CD4-positive, alpha-beta T cell treated with Interleukin-21 for 1 hour (primary cell): ENCODE results near the gene BATF2.
"Not testable (repeated sequence)": the region's sequence is repeated elsewhere in the genome, so short reads cannot be mapped to it uniquely, and the experiment has no call there.

Experiments used
- DNase-seq: peaks from one replicate; pipeline ENCODE4 v3.0.0-alpha.2; 2020

BATF2 gene, protein sequence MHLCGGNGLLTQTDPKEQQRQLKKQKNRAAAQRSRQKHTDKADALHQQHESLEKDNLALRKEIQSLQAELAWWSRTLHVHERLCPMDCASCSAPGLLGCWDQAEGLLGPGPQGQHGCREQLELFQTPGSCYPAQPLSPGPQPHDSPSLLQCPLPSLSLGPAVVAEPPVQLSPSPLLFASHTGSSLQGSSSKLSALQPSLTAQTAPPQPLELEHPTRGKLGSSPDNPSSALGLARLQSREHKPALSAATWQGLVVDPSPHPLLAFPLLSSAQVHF

DNA sequence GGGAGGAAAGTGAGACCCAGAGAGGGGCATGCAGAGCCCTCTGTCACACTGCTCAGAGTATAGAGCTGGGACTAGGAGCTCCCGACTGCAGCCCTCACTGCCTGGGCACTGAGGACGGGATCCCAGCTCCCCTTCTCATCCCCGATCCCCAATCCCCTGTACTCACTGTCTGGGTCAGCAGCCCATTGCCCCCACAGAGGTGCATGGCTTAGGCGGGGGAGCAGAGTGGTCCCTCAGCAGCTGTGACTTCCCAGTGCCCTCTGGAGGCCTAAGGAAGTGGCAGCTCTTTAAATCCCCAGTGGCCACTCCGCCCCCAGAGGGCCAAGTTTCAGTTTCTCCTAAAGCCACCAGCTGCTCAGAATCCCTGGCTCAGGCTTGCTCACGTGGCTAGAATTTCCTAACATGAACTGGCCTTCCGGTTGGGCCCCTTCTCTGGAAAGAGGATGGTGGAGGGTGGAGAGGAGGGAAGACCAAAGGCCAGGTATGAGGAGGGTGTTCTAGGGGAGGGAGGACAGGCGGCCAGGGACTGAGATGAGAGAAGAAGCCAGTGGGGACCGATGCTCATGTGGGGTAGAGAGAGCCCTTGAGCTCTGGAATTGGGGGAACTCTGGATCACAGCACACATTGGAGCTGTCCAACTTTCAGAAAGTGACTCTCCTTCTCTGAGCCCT is at the start of gene BATF2:
BATF2 (minus strand) TSS at position 262 of the 671 bp plus-strand sequence; CDS start at position 205, 57 bp downstream.
- no peak for DNase-seq

DNA sequence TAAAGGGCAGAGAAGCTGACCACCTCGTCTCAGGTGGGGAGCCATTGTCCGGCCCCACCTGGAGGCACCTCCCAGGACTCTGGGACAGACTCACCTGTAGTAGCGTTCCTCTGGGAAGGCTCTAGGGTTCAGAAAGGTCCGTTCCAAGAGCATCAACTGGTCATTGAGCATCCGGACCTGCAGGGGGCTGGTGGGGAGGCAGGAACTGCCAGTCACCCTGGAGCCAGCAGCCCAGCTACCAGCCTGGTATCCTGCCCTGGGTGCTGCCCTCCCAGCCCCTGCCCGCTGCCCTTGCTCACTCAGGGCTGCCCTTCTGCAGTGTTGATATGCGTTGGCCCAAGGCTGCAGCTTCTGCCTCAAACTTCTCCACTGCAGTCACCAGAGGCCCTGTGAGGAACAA is 49.0 kb upstream of the BATF2 start:
- no peak for DNase-seq

DNA sequence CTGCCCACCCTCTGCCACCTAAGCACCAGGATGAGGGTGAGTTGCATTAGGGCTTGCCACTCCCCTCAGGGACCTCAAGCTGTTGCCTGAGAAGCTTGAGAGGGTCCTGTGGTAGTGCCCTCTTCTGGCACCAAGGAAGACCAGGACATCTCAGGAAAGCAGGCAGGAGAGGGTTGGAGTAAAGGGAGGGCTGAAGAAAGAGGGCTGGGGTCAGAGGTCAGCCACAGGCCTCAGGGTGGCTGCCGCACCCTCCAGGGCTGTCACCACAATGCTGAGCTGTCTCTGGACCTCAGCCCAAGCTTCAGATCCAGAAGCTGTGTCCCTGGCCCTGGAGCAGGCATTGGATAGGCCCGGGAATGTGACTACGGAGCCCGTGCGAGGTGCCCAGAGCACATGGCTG is 48.3 kb upstream of the BATF2 start:
- DNase-seq = no peak

DNA sequence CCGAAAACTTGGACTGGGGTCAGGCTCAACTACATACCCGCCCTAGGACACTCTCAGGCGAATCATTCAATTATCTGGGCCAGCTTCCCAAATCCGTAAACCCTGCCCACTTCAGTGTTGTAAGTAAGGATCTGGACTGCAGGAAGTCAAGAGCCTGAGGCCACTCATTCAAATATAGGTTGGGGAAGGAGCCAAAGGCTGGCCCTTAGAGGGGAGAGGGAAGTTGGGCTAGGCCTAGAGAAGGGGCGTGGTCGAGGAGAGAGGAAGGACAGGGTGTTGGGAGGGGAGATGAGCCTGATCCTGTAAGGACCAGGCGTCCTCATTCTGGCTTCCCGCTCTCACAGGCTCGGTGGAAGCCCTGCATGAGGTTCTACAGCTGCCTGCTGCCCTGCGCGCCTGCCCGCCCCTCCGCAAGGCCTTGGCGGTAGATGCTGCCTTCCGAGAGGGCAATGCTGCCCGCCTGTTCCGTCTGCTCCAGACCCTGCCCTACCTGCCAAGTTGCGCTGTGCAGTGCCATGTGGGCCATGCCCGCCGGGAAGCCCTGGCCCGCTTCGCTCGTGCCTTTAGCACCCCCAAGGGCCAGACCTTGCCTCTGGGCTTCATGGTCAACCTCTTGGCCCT is 47.2 kb upstream of the BATF2 start:
- DNase-seq = no peak

DNA sequence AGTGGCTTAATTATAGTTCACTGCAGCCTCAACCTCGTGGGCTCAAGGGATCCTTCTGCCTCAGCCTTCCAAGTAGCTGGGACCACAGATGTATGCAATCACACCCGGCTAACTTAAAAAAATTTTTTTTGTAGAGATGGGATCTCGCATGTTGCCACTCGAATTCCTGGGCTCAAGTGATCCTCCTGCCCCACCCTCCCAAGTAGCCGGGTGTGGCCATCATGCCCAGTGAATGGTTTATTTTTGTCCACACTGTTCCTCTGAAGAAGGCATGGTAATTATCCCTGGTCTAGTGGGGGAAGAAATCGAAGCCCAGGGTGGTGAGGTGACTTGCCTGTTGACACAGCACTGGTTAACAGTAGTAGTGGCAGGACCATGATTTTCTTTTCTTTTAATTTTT is 46.1 kb upstream of the BATF2 start:
- DNase-seq = no peak

DNA sequence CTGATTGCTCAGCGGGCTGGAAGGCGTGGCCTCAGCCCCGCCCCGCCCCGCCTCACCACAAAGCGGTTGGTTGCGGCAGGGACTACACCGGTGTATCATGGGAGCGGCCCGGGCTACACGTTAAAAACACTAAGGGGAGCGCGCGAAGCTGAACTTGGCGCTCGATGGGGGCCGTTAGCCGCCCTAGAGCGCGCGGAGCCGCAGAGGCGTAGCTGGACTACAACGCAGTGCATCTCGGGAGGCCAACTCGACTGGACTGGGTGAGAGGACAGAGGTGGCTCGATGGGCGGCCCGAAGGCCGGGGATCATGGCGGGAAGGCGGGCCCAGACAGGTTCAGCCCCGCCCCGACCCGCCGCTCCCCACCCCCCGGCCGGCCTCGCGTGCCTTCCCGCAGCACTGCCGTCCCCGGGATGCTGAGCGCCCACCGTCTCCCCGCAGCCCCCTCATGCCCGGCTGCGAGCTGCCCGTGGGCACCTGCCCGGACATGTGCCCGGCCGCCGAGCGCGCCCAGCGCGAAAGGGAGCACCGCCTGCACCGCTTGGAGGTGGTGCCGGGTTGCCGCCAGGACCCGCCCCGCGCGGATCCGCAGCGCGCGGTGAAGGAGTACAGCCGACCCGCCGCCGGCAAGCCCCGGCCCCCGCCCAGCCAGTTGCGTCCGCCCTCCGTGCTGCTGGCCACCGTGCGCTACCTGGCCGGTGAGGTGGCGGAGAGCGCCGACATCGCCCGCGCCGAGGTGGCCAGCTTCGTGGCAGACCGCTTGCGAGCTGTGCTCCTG is 44.3 kb upstream of the BATF2 start, which contains the start of gene SAC3D1:
SAC3D1 (plus strand) TSS at position 364 of the 776 bp plus-strand sequence; CDS start at position 447, 83 bp downstream.
- DNase-seq = peak; percentile 91

DNA sequence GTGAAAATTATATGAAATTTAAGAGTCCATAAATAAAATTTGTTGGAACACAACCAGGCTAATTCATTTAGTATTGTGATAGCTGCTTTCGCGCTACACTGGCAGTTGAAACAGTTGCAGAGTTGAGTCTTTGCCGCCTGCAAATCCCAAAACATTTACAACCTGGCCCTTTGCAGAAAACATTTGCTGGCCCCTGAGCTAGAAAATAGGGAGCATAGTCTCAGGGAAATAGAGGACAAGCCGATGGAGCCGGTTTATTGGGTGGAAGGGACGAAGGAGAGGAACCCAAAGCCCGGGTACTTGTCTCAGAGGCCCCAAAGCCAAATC is 43.7 kb upstream of the BATF2 start:
- DNase-seq = no peak

DNA sequence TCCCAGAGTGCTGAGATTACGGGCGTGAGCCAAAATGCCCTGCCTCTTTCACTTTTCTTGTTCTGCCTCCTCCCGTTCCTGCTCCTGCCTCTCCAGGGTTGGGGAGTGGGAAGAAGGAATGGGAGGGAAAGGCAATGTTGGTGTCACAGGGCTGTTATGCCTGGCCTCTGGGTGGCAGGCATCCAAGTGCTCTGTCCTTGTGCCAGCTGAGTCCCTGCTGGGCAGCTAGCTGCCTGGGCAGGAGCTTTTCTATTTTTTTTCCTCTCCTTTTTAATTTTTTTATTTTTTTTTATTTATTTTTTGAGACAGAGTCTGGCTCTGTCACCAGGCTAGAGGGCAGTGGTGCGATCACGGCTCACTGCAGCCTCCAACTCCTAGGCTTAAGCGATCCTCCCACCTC is 40.2 kb upstream of the BATF2 start:
- no peak for DNase-seq

DNA sequence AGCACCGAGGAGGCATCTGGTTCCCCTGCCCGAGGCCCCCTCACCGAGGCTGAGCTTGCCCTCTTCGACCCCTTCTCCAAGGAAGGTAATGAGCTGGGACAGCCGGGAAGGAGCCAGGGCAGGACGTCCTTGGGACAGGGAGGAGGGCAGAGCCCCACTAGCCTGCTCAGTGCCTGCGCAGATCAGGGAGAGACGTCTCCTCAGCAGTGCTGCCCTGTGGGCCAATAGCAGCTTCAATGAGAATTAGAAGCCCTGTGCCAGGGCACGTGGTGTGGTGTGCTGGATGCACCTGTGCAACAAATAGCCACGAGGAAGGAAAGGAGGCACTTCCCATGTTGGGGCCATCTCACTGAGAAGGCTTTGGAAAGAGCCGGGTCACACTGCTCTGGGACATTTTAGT is 38.8 kb upstream of the BATF2 start:
- DNase-seq = no peak

DNA sequence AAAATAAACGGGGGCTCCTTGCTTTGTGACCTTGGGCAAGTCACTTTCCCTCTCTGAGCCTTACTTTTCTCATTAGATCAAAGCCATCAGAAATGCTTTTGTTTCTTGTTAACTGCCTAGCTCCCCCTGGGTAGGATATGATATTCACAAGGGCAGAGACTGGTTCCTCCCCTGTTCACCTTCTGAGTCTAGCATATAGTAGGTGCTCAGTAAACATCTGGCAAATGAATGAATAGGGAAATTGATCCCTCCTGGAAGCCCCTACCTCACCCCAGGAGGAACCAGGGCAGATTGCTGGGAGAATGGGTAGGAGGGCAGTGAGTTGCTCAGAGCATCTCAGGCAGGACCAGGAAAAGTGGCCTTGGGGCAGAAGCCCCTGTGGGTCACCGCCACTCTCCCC is 37.7 kb upstream of the BATF2 start:
- DNase-seq = no peak

DNA sequence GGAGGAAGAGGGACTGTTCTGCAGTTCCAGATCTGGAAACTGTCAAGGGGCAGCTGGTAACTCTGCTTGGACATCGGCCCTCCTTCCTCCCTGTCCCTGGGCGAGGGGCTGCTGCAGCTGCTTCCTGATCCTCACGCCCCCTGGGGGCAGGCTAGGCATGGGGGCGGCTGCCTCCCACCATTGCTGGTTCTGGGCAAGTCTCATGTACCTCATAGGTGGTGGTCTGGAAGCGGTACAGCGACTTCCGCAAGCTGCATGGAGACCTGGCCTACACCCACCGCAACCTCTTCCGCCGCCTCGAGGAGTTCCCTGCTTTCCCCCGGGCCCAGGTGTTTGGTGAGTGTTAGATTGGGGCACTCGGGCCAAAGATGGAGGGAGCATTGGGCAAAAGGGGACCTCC is 35.4 kb upstream of the BATF2 start:
- DNase-seq = no peak

DNA sequence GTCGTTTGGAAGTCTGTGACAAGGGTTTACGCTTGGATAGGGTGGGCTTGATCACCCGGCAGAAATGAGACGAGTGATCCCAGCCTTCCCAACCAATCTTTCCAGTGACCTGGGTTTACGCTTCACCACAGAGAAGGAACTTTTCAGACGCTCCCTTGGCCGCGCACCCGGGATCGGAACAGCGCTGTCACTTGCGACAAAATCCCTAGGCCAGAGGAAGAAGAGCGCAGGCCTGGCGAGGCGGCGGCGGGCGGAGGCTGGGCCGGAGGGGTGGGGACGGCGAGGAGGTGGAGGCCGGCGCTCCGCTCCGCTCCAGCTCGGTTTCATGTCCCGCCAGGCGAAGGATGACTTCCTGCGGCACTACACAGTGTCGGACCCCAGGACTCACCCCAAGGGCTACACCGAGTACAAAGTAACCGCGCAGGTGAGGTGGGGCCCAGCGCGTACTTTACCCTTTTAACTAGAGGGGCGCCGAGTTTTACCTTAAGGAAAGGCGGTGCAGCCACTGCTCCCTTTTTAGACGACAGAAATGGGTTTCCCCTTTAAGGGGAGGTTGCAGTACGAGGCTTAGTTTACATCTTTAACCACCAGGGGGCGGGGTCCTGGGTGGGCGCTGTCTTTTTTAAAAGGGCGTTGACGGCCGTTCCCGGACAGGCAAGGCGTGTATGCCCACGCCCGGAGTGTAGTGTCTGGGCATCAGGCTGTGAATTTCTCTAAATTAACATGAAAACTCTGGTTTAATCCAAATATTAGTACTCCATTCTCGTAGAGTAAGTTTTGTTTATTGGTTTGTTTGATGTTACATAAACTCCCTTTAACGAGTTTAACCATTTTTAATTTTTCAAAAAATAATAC is 30.7 kb upstream of the BATF2 start, which contains the start of gene SNX15:
SNX15 (plus strand) TSS at position 227 of the 855 bp plus-strand sequence; CDS start at position 326, 99 bp downstream.
- DNase-seq = peak; percentile 97

DNA sequence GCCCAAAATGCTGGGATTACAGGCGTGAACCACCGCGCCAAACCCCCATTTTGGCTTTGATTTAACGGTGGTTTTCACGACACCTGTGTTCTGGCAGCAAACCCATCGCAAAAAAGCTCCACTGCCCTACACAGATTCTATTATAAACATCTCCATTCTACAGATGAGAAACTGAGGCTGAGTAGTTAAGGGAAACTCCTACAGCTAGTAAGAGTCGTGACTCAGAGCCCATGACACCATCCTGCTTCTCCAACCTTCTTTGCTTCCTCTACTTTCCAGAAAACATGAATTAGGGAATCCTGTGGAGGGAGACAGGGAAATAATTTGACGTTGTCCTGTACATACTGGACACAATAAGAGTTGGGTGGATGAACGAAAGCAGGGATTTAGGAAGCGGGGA is 30.0 kb upstream of the BATF2 start:
- no peak for DNase-seq

DNA sequence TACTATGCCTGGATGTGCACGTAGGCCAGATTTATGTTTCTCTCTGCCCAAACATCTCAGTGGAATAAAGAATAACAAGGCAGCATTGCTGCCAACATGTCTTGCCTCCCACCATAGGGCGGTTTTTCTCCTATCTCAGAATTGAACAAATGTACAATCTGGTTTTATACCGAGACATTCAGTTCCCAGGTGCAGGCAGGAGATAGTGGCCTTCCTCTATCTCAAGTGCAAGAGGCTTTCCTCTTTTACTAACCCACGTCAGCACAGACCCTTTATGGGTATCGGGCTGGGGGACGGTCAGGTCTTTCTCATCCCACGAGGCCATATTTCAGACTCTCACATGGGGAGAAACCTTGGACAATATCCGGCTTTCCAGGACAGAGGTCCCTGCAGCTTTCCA is 26.7 kb upstream of the BATF2 start:
- DNase-seq = not testable (repeated sequence)

DNA sequence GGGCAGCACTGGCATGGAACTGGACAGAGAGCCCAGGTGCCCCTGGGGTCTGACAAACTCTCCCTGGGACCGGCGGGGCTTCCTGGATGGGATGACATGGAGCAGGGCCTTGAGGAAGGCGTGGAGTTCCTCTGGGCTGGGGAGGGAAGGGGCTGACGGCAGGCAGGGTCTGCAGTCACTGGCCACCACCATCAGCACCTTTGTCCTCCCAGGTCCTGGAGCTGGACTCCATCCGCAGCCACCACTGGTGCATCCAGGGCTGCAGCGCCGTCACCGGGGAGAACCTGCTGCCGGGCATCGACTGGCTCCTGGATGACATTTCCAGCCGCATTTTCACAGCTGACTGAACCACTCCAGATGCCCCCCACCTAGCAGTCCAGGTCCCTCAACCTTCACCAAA is 24.7 kb upstream of the BATF2 start:
- no peak for DNase-seq

DNA sequence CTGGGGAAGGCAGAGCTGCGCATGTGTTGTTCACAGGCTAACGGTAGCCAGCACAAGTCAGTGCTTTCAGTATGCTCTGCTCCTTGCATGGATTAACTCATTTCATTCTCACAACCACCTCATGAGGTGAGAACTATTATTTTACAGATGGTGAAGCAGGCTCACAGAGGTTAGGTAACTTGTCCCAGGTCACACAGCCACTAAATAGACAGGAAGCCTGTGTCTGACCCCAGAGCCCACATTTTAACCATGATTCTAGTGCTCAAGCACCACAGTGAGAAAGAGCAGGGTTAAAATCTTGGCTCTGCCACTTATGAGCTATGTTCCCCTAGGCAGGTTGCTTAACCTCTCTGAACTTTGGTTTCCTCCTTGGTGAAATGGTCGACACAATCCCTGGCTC is 24.2 kb upstream of the BATF2 start:
- DNase-seq = no peak

DNA sequence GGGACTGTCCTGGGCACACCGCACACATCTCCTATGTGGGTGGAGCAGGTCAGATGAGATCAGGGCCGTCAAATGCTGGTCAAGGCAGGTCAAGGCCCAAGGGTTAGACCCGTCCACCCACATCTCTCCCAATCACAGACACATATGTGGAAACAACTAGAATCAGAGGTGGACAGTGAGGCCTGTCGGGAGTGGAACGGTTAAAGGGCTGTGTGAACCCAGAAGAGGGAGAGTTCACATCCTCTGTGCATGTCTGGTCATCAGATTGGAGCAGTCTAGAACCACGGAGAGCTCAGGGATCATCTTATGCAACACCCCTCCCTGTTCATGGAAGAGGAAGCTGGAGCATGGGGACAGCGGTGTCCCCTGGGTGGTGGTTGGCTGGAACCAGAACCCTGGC is 23.1 kb upstream of the BATF2 start:
- no peak for DNase-seq

DNA sequence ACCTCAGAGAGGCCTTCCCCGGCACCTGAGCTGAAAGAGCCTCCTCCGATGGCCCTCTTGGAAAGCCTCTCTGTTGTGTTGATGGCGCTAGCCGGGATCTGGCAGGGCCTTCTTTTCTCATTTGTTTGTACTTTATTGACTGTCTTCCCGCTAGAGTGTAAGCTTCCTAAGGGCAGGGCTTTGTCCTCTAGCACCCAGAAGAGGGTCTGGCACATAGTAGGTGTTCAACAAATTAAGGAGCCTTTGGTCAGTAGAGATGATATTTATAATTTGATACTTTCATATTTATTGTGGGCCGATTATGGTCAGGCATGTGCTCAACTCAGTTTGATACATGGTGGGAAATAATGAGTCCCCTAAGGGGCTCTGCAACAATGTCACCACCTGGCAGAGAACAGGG is 21.2 kb upstream of the BATF2 start:
- no peak for DNase-seq

DNA sequence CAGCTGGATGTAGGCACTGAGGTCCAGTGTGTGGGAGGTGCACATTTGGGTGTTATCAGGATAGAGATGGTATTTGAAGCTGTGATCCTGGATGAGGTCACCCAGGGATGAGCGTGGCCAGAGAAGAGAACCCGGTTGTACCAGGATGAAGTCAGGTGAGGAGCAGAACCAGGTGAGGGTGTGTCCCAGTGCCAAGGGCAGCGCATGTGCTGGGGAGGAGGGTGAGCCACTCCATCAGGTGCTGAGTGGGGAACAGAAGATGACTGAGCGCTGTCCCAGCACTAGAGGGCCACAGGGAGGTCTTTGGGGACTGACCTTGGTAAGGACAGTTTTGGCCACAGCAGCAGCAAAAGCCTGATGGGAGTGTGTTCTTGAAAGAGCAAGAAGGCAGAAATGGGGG is 19.9 kb upstream of the BATF2 start:
- DNase-seq = no peak

DNA sequence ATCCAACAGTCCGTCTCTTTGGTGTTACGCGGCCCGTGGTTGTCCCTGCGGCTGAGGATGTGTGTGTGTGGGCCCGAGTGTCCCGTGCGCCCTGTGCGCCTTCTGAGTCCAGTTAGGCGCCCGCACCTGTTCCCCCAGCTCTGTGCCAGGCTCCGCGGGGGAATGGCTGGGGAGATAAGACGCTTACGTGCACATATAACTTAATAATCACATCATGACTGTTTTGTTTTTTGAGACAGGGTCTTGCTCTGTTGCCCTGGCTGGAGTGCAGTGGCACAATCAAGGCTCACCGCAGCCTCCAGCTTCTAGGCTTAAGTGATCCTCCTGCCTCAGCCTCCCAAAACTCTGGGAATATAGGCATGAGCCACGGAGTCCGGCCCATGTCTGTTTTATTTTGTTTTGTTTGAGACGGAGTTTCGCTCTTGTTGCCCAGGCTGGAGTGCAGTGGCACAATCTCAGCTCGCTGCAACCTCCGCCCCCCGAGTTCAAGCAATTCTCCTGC is 18.0 kb upstream of the BATF2 start:
- no peak for DNase-seq

DNA sequence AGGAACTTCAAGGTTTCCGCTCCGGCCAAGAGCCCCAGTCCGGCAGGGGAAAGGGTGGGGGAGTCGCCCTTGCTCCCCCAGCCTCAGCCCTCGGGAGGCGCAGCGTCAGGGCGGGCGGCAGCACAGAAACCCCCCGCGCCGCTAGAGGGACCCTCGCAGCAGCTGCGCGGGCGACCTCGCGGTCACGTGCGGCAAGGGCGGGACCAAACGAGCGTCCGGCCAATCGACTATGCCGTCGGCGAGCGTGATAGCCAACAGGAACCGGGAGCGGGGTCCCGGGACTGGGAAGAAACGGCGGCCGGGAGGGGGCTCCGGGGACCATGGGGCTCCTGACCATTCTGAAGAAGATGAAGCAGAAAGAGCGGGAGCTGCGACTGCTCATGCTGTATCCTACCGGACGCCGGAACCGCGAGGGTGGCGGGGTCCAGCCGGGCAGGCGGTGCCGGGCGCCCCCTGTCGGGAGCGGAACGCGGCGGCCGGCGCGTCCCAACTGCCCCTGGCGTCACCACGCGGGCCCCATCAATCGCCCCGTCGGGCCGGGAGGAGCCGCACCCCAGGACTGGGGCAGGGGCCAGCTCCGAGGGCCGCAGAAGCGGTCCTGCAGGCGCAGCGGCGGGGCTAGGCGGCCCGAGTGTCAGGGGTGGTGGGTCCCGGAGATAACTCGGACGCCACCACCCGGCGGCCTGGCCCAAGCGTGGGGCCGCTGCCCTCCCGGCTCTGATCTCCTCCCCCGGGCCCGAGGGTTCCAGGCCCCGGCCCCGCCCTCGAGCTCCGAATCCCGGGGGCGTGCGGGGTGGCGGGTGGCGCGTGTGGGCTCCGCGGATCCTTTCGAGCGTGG is 17.3 kb upstream of the BATF2 start, which contains the start of gene ARL2:
ARL2 (plus strand) TSS at position 273 of the 838 bp plus-strand sequence; CDS start at position 321, 48 bp downstream.
- peak; percentile 89 for DNase-seq
